ENCODE results near the gene MTMR11. TPM values are rescaled to one million over a fixed set of nuclear protein-coding genes. Genes with fewer than 3 reads are reported as not detected.

The MTMR11 gene
- total RNA-seq, 1 experiment from 2014 or later = 32.3 TPM

- CTCF ChIA-PET = interaction anchor here (0.6 kb wide), 1 partner anchor 127 kb away, joined by 4 read pairs; no protein-coding TSS in a partner anchor
- intact Hi-C loops (cut with micrococcal nuclease; ENCODE audit: unreplicated experiment) = no loop called here
- peaks cover 3% of the 10 kb centered on the region for H3K27me3 Mint-ChIP-seq (ENCODE audit: unreplicated experiment)
- H3K27ac Mint-ChIP-seq (ENCODE audit: unreplicated experiment) = no peak overlapping the region
- BruUV-seq (replicated peaks) = no TSS peak
- H3K4me3 Mint-ChIP-seq (ENCODE audit: low read depth, unreplicated experiment) = no peak overlapping the region
- H3K36me3 Mint-ChIP-seq (ENCODE audit: insufficient read depth, unreplicated experiment) = peaks cover 53% of the 10 kb centered on the region
- no peaks in the 10 kb centered on the region for H3K9me3 Mint-ChIP-seq (ENCODE audit: low read depth, unreplicated experiment)
- no peak for DNase-seq
- no peak for TF ChIP-seq CTCF (IDR thresholded peaks at IDR 0.05; ENCODE audit: unreplicated experiment)
- peaks cover 33% of the 10 kb centered on the region for H3K4me1 Mint-ChIP-seq (ENCODE audit: low read depth, unreplicated experiment)
These were observed 13.1 kb downstream of the MTMR11 start for GRCh38 chr1:149923626-149924025.

GRCh38 chr1:149917571-149918144 is 19.0 kb downstream of the MTMR11 start, which contains the start of gene SV2A:
Gene SV2A, minus strand, starts transcription at chr1:149917844. Its CDS starts 4,004 bp downstream, at chr1:149913840.
- CTCF ChIA-PET = no interaction called here
- intact Hi-C loops (cut with micrococcal nuclease; ENCODE audit: unreplicated experiment) = no loop called here
- no peak for TF ChIP-seq CTCF (IDR thresholded peaks at IDR 0.05; ENCODE audit: unreplicated experiment)
- Mint-ChIP-seq H3K27ac (ENCODE audit: unreplicated experiment) (no peak within 1 kb of the TSS), H3K4me3 (ENCODE audit: low read depth, unreplicated experiment) (no peak within 1 kb of the TSS), H3K36me3 (ENCODE audit: insufficient read depth, unreplicated experiment) (peaks cover 5% of the 10 kb centered on the region), H3K4me1 (ENCODE audit: low read depth, unreplicated experiment) (no peaks in the 10 kb centered on the region), H3K9me3 (ENCODE audit: low read depth, unreplicated experiment) (no peaks in the 10 kb centered on the region), H3K27me3 (ENCODE audit: unreplicated experiment) (peaks cover 46% of the 10 kb centered on the region)
- BruUV-seq (replicated peaks) = no TSS peak
- DNase-seq = no peak

- Mint-ChIP-seq H3K4me1 (ENCODE audit: low read depth, unreplicated experiment) (no peaks in the 10 kb centered on the region), H3K27me3 (ENCODE audit: unreplicated experiment) (peaks cover 46% of the 10 kb centered on the region), H3K4me3 (ENCODE audit: low read depth, unreplicated experiment) (no peak overlapping the region), H3K27ac (ENCODE audit: unreplicated experiment) (no peak overlapping the region), H3K36me3 (ENCODE audit: insufficient read depth, unreplicated experiment) (peaks cover 5% of the 10 kb centered on the region), H3K9me3 (ENCODE audit: low read depth, unreplicated experiment) (no peaks in the 10 kb centered on the region)
- TF ChIP-seq CTCF (IDR thresholded peaks at IDR 0.05; ENCODE audit: unreplicated experiment) = no peak
- no TSS peak for BruUV-seq (replicated peaks)
- DNase-seq = no peak
- CTCF ChIA-PET = no interaction called here
- intact Hi-C loops (cut with micrococcal nuclease; ENCODE audit: unreplicated experiment) = no loop called here
These were observed 19.8 kb downstream of the MTMR11 start for GRCh38 chr1:149916898-149917252.

GRCh38 chr1:149916193-149916897 is 20.3 kb downstream of the MTMR11 start:
- intact Hi-C loops (cut with micrococcal nuclease; ENCODE audit: unreplicated experiment) = no loop called here
- Mint-ChIP-seq H3K27me3 (ENCODE audit: unreplicated experiment) (peaks cover 46% of the 10 kb centered on the region), H3K4me3 (ENCODE audit: low read depth, unreplicated experiment) (no peak overlapping the region), H3K9me3 (ENCODE audit: low read depth, unreplicated experiment) (no peaks in the 10 kb centered on the region), H3K36me3 (ENCODE audit: insufficient read depth, unreplicated experiment) (no peaks in the 10 kb centered on the region), H3K4me1 (ENCODE audit: low read depth, unreplicated experiment) (no peaks in the 10 kb centered on the region), H3K27ac (ENCODE audit: unreplicated experiment) (no peak overlapping the region)
- BruUV-seq (replicated peaks) = no TSS peak
- CTCF ChIA-PET = no interaction called here
- no peak for DNase-seq
- no peak for TF ChIP-seq CTCF (IDR thresholded peaks at IDR 0.05; ENCODE audit: unreplicated experiment)
